ENCODE data around the gene TP53BP1.

- TF ChIP-seq CTCF (conservative IDR thresholded peaks at IDR 0.05; ENCODE audit: low read length), result no peak
- no peak for TF ChIP-seq EZH2phosphoT487 (IDR thresholded peaks at IDR 0.05; ENCODE audit: borderline replicate concordance)
Observed at GRCh38 chr15:43538091-43538490, 45.1 kb upstream of the TP53BP1 start.
